Activated T-cell treated with anti-CD3 and anti-CD28 coated beads, Interleukin-2, amount 50 U/mL, for 4 hours (primary cell): ENCODE results near the gene NHS. TPM values are rescaled to one million over a fixed set of nuclear protein-coding genes. Genes with fewer than 3 reads are reported as not detected.
"Not testable (repeated sequence)": the region's sequence is repeated elsewhere in the genome, so short reads cannot be mapped to it uniquely, and the experiment has no call there.

Experiments
- ATAC-seq, 2 donors: fragments of 200-7000 bp; cut with Tn5 transposase; one replicate each; pipeline ENCODE4 v1.10.0; 2021
- DNase-seq: peaks from one replicate; pipeline ENCODE4 v3.0.0-alpha.2; 2020
- H3K27me3 Mint-ChIP-seq: one replicate; pipeline ENCODE4 v1.8.0; 2021; ENCODE audit warnings: low read depth, mixed read lengths
- H3K36me3 Mint-ChIP-seq: one replicate; pipeline ENCODE4 v1.8.0; 2022; ENCODE audit warnings: mixed read lengths; ENCODE audit not compliant: insufficient read depth
- H3K4me1 Mint-ChIP-seq: one replicate; pipeline ENCODE4 v1.8.0; 2021; ENCODE audit warnings: low read depth, mixed read lengths
- H3K4me3 Mint-ChIP-seq: one replicate; pipeline ENCODE4 v1.8.0; 2021; ENCODE audit warnings: mild to moderate bottlenecking, moderate library complexity, mixed read lengths
- H3K9me3 Mint-ChIP-seq: one replicate; pipeline ENCODE4 v1.8.0; 2021; ENCODE audit warnings: mixed read lengths
- total RNA-seq, 3 donors: library from RNA; stranded (reverse); gene quantifications; one replicate each; pipeline ENCODE4 v1.2.1, GENCODE V29; 2021

The NHS gene
- total RNA-seq, 3 donors from 2014 or later, result 2.3 to 7.7 (median 7.5) TPM

- ATAC-seq (no peak), DNase-seq (no peak)
- Mint-ChIP-seq H3K9me3 (no peaks in the 10 kb centered on the region), H3K4me1 (no peaks in the 10 kb centered on the region), H3K36me3 (no peaks in the 10 kb centered on the region), H3K27me3 (no peaks in the 10 kb centered on the region), H3K4me3 (no peak overlapping the region)
These were observed 99.9 kb downstream of the NHS start for GRCh38 chrX:17474892-17475291.

- Mint-ChIP-seq H3K4me3 (no peak overlapping the region), H3K27me3 (no peaks in the 10 kb centered on the region), H3K36me3 (no peaks in the 10 kb centered on the region), H3K9me3 (no peaks in the 10 kb centered on the region), H3K4me1 (no peaks in the 10 kb centered on the region)
- no peak for DNase-seq
- ATAC-seq, result no peak
These were observed 100.6 kb downstream of the NHS start for GRCh38 chrX:17475449-17476217.

GRCh38 chrX:17476411-17476810 lies 101.4 kb downstream of the NHS start:
- ATAC-seq (no peak), DNase-seq (no peak)
- H3K4me1 Mint-ChIP-seq, result no peaks in the 10 kb centered on the region
- no peaks in the 10 kb centered on the region for H3K9me3 Mint-ChIP-seq
- H3K4me3 Mint-ChIP-seq, result no peak overlapping the region
- no peaks in the 10 kb centered on the region for H3K27me3 Mint-ChIP-seq
- H3K36me3 Mint-ChIP-seq, result no peaks in the 10 kb centered on the region

GRCh38 chrX:17481086-17481485 lies 106.1 kb downstream of the NHS start:
- Mint-ChIP-seq H3K27me3 (no peaks in the 10 kb centered on the region), H3K36me3 (no peaks in the 10 kb centered on the region), H3K9me3 (no peaks in the 10 kb centered on the region), H3K4me3 (no peak overlapping the region), H3K4me1 (no peaks in the 10 kb centered on the region)
- DNase-seq (no peak), ATAC-seq (no peak)

- Mint-ChIP-seq H3K4me1 (no peaks in the 10 kb centered on the region), H3K4me3 (no peak overlapping the region), H3K36me3 (no peaks in the 10 kb centered on the region), H3K9me3 (no peaks in the 10 kb centered on the region), H3K27me3 (no peaks in the 10 kb centered on the region)
- DNase-seq, result no peak
- ATAC-seq, result no peak
These were observed 109.6 kb downstream of the NHS start for GRCh38 chrX:17484592-17484991.

GRCh38 chrX:17485391-17485790 lies 110.4 kb downstream of the NHS start:
- H3K27me3 Mint-ChIP-seq, result no peaks in the 10 kb centered on the region
- no peaks in the 10 kb centered on the region for H3K36me3 Mint-ChIP-seq
- no peak for ATAC-seq
- no peaks in the 10 kb centered on the region for H3K9me3 Mint-ChIP-seq
- no peak overlapping the region for H3K4me3 Mint-ChIP-seq
- DNase-seq, result no peak
- H3K4me1 Mint-ChIP-seq, result no peaks in the 10 kb centered on the region

GRCh38 chrX:17488036-17488435 lies 113.0 kb downstream of the NHS start:
- H3K27me3 Mint-ChIP-seq, result no peaks in the 10 kb centered on the region
- peaks cover 4% of the 10 kb centered on the region for H3K9me3 Mint-ChIP-seq
- DNase-seq (no peak), ATAC-seq (no peak)
- H3K36me3 Mint-ChIP-seq, result no peaks in the 10 kb centered on the region
- H3K4me1 Mint-ChIP-seq, result no peaks in the 10 kb centered on the region
- no peak overlapping the region for H3K4me3 Mint-ChIP-seq

GRCh38 chrX:17494216-17494615 lies 119.2 kb downstream of the NHS start:
- H3K4me1 Mint-ChIP-seq, result no peaks in the 10 kb centered on the region
- H3K36me3 Mint-ChIP-seq, result no peaks in the 10 kb centered on the region
- no peaks in the 10 kb centered on the region for H3K27me3 Mint-ChIP-seq
- no peak overlapping the region for H3K4me3 Mint-ChIP-seq
- ATAC-seq (no peak), DNase-seq (no peak)
- peaks cover 4% of the 10 kb centered on the region for H3K9me3 Mint-ChIP-seq

GRCh38 chrX:17495052-17495451 lies 120.1 kb downstream of the NHS start:
- no peaks in the 10 kb centered on the region for H3K36me3 Mint-ChIP-seq
- H3K4me3 Mint-ChIP-seq, result no peak overlapping the region
- peaks cover 4% of the 10 kb centered on the region for H3K9me3 Mint-ChIP-seq
- no peak for ATAC-seq
- H3K27me3 Mint-ChIP-seq, result no peaks in the 10 kb centered on the region
- DNase-seq, result no peak
- H3K4me1 Mint-ChIP-seq, result no peaks in the 10 kb centered on the region

- Mint-ChIP-seq H3K4me1 (no peaks in the 10 kb centered on the region), H3K36me3 (no peaks in the 10 kb centered on the region), H3K9me3 (peaks cover 4% of the 10 kb centered on the region), H3K4me3 (no peak overlapping the region), H3K27me3 (peaks cover 4% of the 10 kb centered on the region)
- no peak for DNase-seq
- ATAC-seq, result no peak
These were observed 121.4 kb downstream of the NHS start for GRCh38 chrX:17496407-17496806.

GRCh38 chrX:17497193-17497592 lies 122.2 kb downstream of the NHS start:
- no peak for DNase-seq
- Mint-ChIP-seq H3K27me3 (peaks cover 4% of the 10 kb centered on the region), H3K4me1 (no peaks in the 10 kb centered on the region), H3K4me3 (no peak overlapping the region), H3K9me3 (peaks cover under 1% of the 10 kb centered on the region), H3K36me3 (no peaks in the 10 kb centered on the region)
- ATAC-seq, result no peak

- DNase-seq (no peak), ATAC-seq (no peak)
- Mint-ChIP-seq H3K4me1 (no peaks in the 10 kb centered on the region), H3K9me3 (no peaks in the 10 kb centered on the region), H3K36me3 (no peaks in the 10 kb centered on the region), H3K4me3 (no peak overlapping the region), H3K27me3 (peaks cover 4% of the 10 kb centered on the region)
These were observed 124.5 kb downstream of the NHS start for GRCh38 chrX:17499512-17499911.

- Mint-ChIP-seq H3K27me3 (peaks cover 4% of the 10 kb centered on the region), H3K4me1 (no peaks in the 10 kb centered on the region), H3K36me3 (no peaks in the 10 kb centered on the region), H3K9me3 (no peaks in the 10 kb centered on the region), H3K4me3 (no peak overlapping the region)
- ATAC-seq (no peak), DNase-seq (no peak)
These were observed 125.2 kb downstream of the NHS start for GRCh38 chrX:17500145-17500579.

- H3K4me1 Mint-ChIP-seq, result no peaks in the 10 kb centered on the region
- no peaks in the 10 kb centered on the region for H3K36me3 Mint-ChIP-seq
- peaks cover 4% of the 10 kb centered on the region for H3K27me3 Mint-ChIP-seq
- ATAC-seq, result no peak
- H3K4me3 Mint-ChIP-seq, result no peak overlapping the region
- H3K9me3 Mint-ChIP-seq, result no peaks in the 10 kb centered on the region
- DNase-seq, result no peak
These were observed 126.7 kb downstream of the NHS start for GRCh38 chrX:17501746-17502145.

GRCh38 chrX:17506352-17506751 lies 131.4 kb downstream of the NHS start:
- not testable (repeated sequence) for H3K9me3 Mint-ChIP-seq

More at GRCh38 chrX:17506352-17506751, 131.4 kb downstream of the NHS start:
- not testable (repeated sequence) for ATAC-seq, H3K4me3 Mint-ChIP-seq, H3K36me3 Mint-ChIP-seq, DNase-seq, H3K4me1 Mint-ChIP-seq, H3K27me3 Mint-ChIP-seq
